ENCODE measurements around the gene MC2R.

MC2R gene

DNA sequence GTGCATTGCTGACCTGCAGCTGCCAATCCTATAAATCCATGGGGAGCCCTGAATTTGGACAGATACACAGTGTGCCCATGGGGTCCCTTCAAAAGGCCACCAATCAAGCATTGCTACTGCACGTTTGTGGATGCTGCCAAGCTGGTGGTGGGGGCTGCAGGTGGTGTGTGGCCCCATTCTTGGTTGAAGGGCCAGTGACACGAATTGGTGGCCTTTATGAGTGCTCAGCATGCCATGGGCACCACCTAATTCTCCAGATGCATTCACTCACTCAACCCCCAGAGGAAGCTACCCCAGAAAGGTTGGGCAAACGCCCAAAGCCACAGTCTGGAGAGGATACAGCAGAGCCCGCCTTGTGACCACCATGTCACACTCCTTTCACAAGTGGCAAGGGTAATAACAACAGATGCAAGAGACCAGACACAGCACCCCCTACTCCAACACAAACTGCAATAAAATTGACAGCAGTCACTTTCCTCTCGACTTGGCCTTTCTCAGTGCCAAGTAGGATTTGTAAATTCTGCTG, 27.1 kb downstream of the MC2R start:
- TF ChIP-seq, protein P1, sequence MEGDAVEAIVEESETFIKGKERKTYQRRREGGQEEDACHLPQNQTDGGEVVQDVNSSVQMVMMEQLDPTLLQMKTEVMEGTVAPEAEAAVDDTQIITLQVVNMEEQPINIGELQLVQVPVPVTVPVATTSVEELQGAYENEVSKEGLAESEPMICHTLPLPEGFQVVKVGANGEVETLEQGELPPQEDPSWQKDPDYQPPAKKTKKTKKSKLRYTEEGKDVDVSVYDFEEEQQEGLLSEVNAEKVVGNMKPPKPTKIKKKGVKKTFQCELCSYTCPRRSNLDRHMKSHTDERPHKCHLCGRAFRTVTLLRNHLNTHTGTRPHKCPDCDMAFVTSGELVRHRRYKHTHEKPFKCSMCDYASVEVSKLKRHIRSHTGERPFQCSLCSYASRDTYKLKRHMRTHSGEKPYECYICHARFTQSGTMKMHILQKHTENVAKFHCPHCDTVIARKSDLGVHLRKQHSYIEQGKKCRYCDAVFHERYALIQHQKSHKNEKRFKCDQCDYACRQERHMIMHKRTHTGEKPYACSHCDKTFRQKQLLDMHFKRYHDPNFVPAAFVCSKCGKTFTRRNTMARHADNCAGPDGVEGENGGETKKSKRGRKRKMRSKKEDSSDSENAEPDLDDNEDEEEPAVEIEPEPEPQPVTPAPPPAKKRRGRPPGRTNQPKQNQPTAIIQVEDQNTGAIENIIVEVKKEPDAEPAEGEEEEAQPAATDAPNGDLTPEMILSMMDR (IDR thresholded peaks at IDR 0.05; ENCODE audit: insufficient read depth, low read length, poor library complexity, severe bottlenecking): no peak
- no peak for DNase-seq (ENCODE audit: extremely low read depth, insufficient read length)
- H3K27me3 ChIP-seq (replicated peaks; ENCODE audit: control insufficient read depth, insufficient read depth, low read length): 0 out of 2 replicates have a peak, but pooled peaks cover 2% of the 10 kb centered on the region
- H3K4me3 ChIP-seq (replicated peaks; ENCODE audit: low read depth, low read length): no peak overlapping the region
- no peaks in the 10 kb centered on the region for H3K36me3 ChIP-seq (ENCODE audit: control insufficient read depth, insufficient read depth, low read length)

DNA sequence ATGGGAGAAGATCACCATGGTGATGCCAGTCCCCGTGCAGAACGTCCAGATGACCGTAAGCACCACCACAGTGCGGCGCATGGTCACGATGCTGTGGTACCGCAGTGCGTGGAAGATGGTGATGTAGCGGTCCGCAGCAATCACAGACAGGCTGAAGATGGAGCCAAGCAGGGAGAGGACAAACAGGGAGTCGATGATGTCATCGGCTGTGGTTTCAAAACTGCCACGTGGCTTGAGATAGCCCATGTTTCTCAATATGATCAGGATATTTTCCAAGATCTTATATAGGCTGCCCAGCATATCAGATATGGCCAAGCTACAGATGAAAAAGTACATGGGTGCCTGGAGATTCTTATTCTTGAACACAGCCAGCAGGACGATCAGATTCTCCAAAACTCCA, 30.3 kb downstream of the MC2R start:
- H3K27me3 ChIP-seq (replicated peaks; ENCODE audit: control insufficient read depth, insufficient read depth, low read length): no peaks in the 10 kb centered on the region
- no peak for DNase-seq (ENCODE audit: extremely low read depth, insufficient read length)
- H3K36me3 ChIP-seq (ENCODE audit: control insufficient read depth, insufficient read depth, low read length): no peaks in the 10 kb centered on the region
- H3K4me3 ChIP-seq (replicated peaks; ENCODE audit: low read depth, low read length): no peak overlapping the region
- TF ChIP-seq, protein P1 (IDR thresholded peaks at IDR 0.05; ENCODE audit: insufficient read depth, low read length, poor library complexity, severe bottlenecking): no peak

DNA sequence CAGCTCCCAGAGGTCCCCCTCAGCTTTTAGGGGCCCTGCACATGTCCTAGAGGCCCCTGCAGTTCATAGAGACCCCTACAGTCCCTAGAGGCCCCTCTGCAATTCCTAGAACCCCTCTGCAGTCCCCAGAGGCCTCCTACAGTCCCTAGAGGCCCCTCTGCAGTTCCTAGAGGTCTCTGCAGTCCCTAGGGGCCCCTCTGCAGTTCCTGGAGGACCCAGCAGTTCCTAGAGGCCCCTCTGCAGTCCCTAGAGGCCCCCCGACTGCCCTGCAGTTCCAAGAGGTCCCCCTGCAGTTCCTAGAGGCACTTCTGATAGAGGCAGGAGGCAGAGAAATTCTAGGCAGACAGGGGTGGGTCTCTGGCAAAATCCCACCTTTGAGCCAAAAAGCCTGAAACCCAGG, 35.4 kb downstream of the MC2R start:
- Histone ChIP-seq H3K27me3 (replicated peaks; ENCODE audit: control insufficient read depth, insufficient read depth, low read length) (no peaks in the 10 kb centered on the region), H3K36me3 (ENCODE audit: control insufficient read depth, insufficient read depth, low read length) (no peaks in the 10 kb centered on the region), H3K4me3 (replicated peaks; ENCODE audit: low read depth, low read length) (no peak overlapping the region)
- DNase-seq (ENCODE audit: extremely low read depth, insufficient read length): no peak
- TF ChIP-seq, protein P1 (IDR thresholded peaks at IDR 0.05; ENCODE audit: insufficient read depth, low read length, poor library complexity, severe bottlenecking): no peak

DNA sequence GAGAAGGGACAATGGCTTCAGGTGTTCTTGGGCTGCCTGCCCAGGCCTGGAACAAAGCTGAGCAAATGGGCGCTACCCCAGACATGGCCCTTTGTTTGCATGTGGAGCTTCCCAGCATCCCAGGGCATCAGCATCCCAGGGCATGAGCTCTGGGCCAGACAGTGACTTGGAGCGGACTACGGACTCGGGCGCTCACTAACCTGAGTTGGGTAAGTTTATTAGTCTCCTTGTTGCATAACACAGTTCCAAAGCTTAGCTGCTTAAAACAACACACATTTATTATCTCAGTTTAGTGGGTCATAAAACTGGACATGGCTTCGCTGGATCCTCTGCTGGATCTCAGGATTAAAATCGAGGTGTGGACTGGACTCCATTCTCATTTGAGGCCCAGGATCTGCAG, 35.8 kb downstream of the MC2R start:
- no peak for DNase-seq (ENCODE audit: extremely low read depth, insufficient read length)

DNA sequence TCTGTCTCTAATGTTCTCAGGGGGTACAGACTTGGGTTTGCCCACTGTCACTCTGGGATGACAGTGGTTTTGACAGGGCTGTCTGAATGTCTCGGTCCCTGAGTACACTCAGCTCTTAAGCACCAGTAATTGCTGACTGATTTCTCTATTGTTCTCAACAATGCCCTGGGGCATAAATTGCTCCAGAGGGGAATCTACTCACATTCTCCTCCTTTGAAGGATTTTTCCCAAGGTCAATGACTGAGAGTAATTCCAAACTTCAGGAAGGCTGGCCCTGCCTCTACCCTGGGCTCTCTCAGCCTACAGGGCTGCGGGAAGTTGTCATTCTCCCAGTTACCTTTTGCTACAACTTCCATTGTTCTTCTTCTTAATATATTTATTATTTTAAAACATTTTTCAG, 36.5 kb downstream of the MC2R start:
- no peak overlapping the region for H3K4me3 ChIP-seq (replicated peaks; ENCODE audit: low read depth, low read length)
- no peaks in the 10 kb centered on the region for H3K36me3 ChIP-seq (ENCODE audit: control insufficient read depth, insufficient read depth, low read length)
- no peak for DNase-seq (ENCODE audit: extremely low read depth, insufficient read length)
- TF ChIP-seq, protein P1 (IDR thresholded peaks at IDR 0.05; ENCODE audit: insufficient read depth, low read length, poor library complexity, severe bottlenecking): no peak
- no peaks in the 10 kb centered on the region for H3K27me3 ChIP-seq (replicated peaks; ENCODE audit: control insufficient read depth, insufficient read depth, low read length)

More for the DNA sequence above, 35.8 kb downstream of the MC2R start:
- Histone ChIP-seq H3K27me3 (replicated peaks; ENCODE audit: control insufficient read depth, insufficient read depth, low read length) (no peaks in the 10 kb centered on the region), H3K36me3 (ENCODE audit: control insufficient read depth, insufficient read depth, low read length) (no peaks in the 10 kb centered on the region), H3K4me3 (replicated peaks; ENCODE audit: low read depth, low read length) (no peak overlapping the region)
- TF ChIP-seq, protein P1 (IDR thresholded peaks at IDR 0.05; ENCODE audit: insufficient read depth, low read length, poor library complexity, severe bottlenecking): no peak

DNA sequence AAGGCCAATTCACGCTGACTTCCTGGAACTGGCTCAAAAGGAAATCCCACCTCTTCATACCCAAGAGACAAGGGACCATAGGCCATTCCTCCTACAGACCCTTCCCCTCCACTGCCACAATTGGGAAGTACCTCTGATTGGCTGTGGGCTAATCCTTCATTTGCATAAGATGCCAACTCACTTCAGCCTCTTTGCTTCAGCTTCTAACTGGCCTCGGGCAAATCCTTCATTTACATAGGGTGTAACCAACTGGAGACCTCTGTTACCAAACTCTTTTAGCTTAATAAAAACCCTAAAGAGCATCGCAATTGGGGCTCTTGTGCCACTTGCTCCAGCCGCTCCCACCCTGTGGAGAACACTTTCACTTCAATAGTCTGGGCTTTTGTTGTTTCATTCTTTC, 38.2 kb downstream of the MC2R start:
- H3K36me3 ChIP-seq (ENCODE audit: control insufficient read depth, insufficient read depth, low read length): no peaks in the 10 kb centered on the region
- H3K4me3 ChIP-seq (replicated peaks; ENCODE audit: low read depth, low read length): no peak overlapping the region
- TF ChIP-seq, protein P1 (IDR thresholded peaks at IDR 0.05; ENCODE audit: insufficient read depth, low read length, poor library complexity, severe bottlenecking): no peak
- no peaks in the 10 kb centered on the region; the same call in 1 of the 2 replicates for H3K27me3 ChIP-seq (replicated peaks; ENCODE audit: control insufficient read depth, insufficient read depth, low read length)
- DNase-seq (ENCODE audit: extremely low read depth, insufficient read length): no peak
